Hepatocyte (in vitro differentiated cells): ENCODE data around the gene UPK1B. TPM values are rescaled to one million over a fixed set of nuclear protein-coding genes. Genes with fewer than 3 reads are reported as not detected.

Source experiments
- DNase-seq: peaks from one replicate; pipeline ENCODE4 v3.0.0-alpha.2; 2016; ENCODE audit warnings: low spot score
- H2AFZ ChIP-seq: fragments of 200-600 bp; sonication (generic); 2 replicates; pipeline ENCODE4 v1.6.0; 2016; ENCODE audit warnings: antibody characterized with exemption, mild to moderate bottlenecking
- H3K27ac ChIP-seq: fragments of 200-600 bp; sonication (generic); 2 replicates; pipeline ENCODE4 v1.5.1; 2016; ENCODE audit warnings: mild to moderate bottlenecking
- H3K27me3 ChIP-seq: fragments of 200-600 bp; sonication (generic); 2 replicates; pipeline ENCODE4 v1.6.1; 2016
- H3K36me3 ChIP-seq: fragments of 200-600 bp; sonication (generic); replicated peaks from 2 replicates; pipeline ENCODE4 v1.5.1; 2016; ENCODE audit warnings: low read depth; ENCODE audit not compliant: insufficient read depth
- H3K4me1 ChIP-seq: fragments of 200-600 bp; sonication (generic); 2 replicates; pipeline ENCODE4 v1.5.1; 2016; ENCODE audit warnings: mild to moderate bottlenecking, moderate library complexity; ENCODE audit not compliant: insufficient read depth
- H3K4me2 ChIP-seq: fragments of 200-600 bp; sonication (generic); 2 replicates; pipeline ENCODE4 v1.6.0; 2016
- H3K4me3 ChIP-seq: fragments of 200-600 bp; sonication (generic); 2 replicates; pipeline ENCODE4 v1.5.1; 2016; ENCODE audit warnings: mild to moderate bottlenecking
- H3K79me2 ChIP-seq: fragments of 200-600 bp; sonication (generic); 2 replicates; pipeline ENCODE4 v1.6.0; 2017; ENCODE audit warnings: mild to moderate bottlenecking
- H3K9me2 ChIP-seq: fragments of 200-600 bp; sonication (generic); replicated peaks from 2 replicates; pipeline ENCODE4 v1.6.0; 2017; ENCODE audit warnings: mild to moderate bottlenecking; ENCODE audit not compliant: insufficient read depth
- H3K9me3 ChIP-seq: fragments of 200-600 bp; sonication (generic); 2 replicates; pipeline ENCODE4 v1.5.1; 2016; ENCODE audit warnings: low read depth, mild to moderate bottlenecking
- H4K20me1 ChIP-seq: fragments of 200-600 bp; sonication (generic); 2 replicates; pipeline ENCODE4 v1.6.0; 2016; ENCODE audit warnings: mild to moderate bottlenecking; ENCODE audit not compliant: insufficient read depth, poor library complexity, severe bottlenecking
- EZH2 ChIP-seq: fragments of 200-600 bp; sonication (generic); IDR thresholded peaks from 2 replicates; pipeline ENCODE4 v1.6.1; 2016; ENCODE audit warnings: antibody characterized with exemption, mild to moderate bottlenecking, borderline replicate concordance
- EZH2phosphoT487 ChIP-seq: fragments of 200-600 bp; sonication (generic); IDR thresholded peaks from one replicate; pipeline ENCODE4 v1.6.1; 2018; ENCODE audit warnings: antibody characterized with exemption, mild to moderate bottlenecking, low read depth, moderate library complexity; ENCODE audit not compliant: unreplicated experiment, severe bottlenecking
- WGBS: methylation state at CpG from one replicate; pipeline ENCODE4 v1.1.6; 2016; ENCODE audit warnings: low lambda C conversion rate; ENCODE audit errors: missing lambda C conversion rate; 5-methylcytosine and 5-hydroxymethylcytosine counted together
- polyA plus RNA-seq: library from polyadenylated mRNA; unstranded; fragments of >200 nt; fragmentation: Nextera tagmentation; extraction: Ambion mirVana; gene quantifications from 2 replicates; pipeline ENCODE4 v1.2.1, GENCODE V29; 2016
- total RNA-seq: library from RNA; depleted of rRNA; stranded (reverse); fragments of >200 nt; gene quantifications from 2 replicates; pipeline ENCODE4 v1.2.3, GENCODE V29; 2014
- TF ChIP-seq, protein P1 (sequence below): fragments of 200-600 bp; sonication (generic); IDR thresholded peaks from 2 replicates; pipeline ENCODE4 v1.5.1; 2016; ENCODE audit warnings: antibody characterized with exemption, mild to moderate bottlenecking; ENCODE audit not compliant: poor library complexity

The UPK1B gene
- total and polyA plus RNA-seq, 2 experiments from 2014 or later, result 9.0 to 17.3 TPM

DNA sequence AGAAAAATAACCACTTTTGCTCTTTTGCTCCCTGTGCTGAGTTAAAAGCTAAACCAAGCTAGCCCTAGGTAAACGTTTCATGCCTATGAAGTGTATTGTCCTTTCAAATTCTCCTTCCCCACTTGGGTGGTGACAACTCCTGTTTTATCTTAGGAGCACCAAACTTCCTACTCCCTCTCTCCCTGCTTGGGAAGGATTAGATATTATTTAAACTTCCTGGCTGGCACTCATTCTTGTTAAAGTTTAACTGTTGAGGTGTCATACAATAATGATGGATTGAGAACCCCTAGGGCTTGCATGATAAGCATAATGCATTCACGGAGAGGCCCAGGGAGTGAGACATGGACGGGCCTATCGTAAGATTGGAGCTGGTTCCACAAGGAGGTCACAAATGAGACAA is 37.8 kb downstream of the UPK1B start:
- DNase-seq, result peak; percentile 35
- Histone ChIP-seq H4K20me1 (no peaks in the 10 kb centered on the region), H3K4me3 (no peak overlapping the region), H3K4me2 (no peak overlapping the region), H3K27me3 (no peaks in the 10 kb centered on the region), H3K9me3 (no peaks in the 10 kb centered on the region), H3K27ac (peak overlapping the region; percentile 66), H3K36me3 (no peaks in the 10 kb centered on the region), H3K9me2 (no peaks in the 10 kb centered on the region), H3K79me2 (no peaks in the 10 kb centered on the region), H2AFZ (no peak overlapping the region), H3K4me1 (peaks cover 13% of the 10 kb centered on the region)
- TF ChIP-seq, protein P1, sequence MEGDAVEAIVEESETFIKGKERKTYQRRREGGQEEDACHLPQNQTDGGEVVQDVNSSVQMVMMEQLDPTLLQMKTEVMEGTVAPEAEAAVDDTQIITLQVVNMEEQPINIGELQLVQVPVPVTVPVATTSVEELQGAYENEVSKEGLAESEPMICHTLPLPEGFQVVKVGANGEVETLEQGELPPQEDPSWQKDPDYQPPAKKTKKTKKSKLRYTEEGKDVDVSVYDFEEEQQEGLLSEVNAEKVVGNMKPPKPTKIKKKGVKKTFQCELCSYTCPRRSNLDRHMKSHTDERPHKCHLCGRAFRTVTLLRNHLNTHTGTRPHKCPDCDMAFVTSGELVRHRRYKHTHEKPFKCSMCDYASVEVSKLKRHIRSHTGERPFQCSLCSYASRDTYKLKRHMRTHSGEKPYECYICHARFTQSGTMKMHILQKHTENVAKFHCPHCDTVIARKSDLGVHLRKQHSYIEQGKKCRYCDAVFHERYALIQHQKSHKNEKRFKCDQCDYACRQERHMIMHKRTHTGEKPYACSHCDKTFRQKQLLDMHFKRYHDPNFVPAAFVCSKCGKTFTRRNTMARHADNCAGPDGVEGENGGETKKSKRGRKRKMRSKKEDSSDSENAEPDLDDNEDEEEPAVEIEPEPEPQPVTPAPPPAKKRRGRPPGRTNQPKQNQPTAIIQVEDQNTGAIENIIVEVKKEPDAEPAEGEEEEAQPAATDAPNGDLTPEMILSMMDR, result no peak
- TF ChIP-seq EZH2, result no peak
- no peak for TF ChIP-seq EZH2phosphoT487
- WGBS, result 30% methylated on average over 4 of the region's 4 CpGs

DNA sequence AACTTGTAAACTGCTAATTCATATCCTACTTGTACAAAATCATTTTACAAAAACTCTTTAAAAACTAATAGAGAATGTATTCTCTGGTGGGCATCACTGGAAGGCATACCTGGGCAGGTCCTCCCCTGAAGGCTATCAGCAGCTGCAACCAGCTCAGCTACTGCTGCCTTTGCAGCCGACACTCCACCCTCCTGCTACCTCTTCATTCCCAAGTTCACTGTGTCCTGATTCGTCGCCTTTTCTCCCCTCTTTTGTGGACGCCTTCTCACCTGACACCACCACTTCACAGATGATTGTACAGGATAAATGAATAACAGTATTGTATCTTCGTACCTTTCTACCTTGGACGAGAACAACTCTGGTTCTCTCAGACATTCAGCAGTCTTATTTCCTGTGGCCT is 38.4 kb downstream of the UPK1B start:
- no peak for TF ChIP-seq EZH2phosphoT487
- TF ChIP-seq, protein P1, result no peak
- no peak for TF ChIP-seq EZH2
- no peaks in the 10 kb centered on the region for H4K20me1 ChIP-seq
- 77% methylated on average over 6 of the region's 6 CpGs for WGBS
- no peak overlapping the region for H3K4me2 ChIP-seq
- no peaks in the 10 kb centered on the region for H3K27me3 ChIP-seq
- peak overlapping the region; percentile 62 for H3K27ac ChIP-seq
- no peak for DNase-seq
- no peak overlapping the region for H2AFZ ChIP-seq
- no peaks in the 10 kb centered on the region for H3K9me2 ChIP-seq
- no peaks in the 10 kb centered on the region for H3K36me3 ChIP-seq
- no peaks in the 10 kb centered on the region for H3K79me2 ChIP-seq
- no peak overlapping the region for H3K4me3 ChIP-seq
- H3K9me3 ChIP-seq, result no peaks in the 10 kb centered on the region
- H3K4me1 ChIP-seq, result peaks cover 10% of the 10 kb centered on the region

DNA sequence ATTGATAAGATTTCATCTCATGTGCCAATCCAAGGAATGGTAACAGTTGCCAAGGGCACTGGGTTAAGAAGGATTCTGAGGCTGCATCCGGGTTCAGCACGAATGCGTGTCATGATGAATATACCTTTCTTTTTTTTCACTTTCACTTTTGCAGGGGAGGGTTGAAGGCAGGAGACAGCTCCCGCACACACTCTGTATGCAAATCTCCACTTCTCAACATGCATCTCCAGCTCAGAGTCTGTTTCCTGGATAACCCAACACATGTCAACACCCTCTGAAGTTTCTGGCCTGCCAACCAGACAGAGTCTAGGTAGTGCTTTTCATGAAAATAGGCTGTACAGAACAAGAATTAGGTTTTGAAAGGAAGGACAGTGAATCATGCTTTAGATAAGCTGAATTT is 45.7 kb downstream of the UPK1B start:
- H3K27me3 ChIP-seq, result no peaks in the 10 kb centered on the region
- H3K4me2 ChIP-seq, result no peak overlapping the region
- no peak for DNase-seq
- TF ChIP-seq, protein P1, result no peak
- TF ChIP-seq EZH2phosphoT487 (no peak), EZH2 (no peak)
- H4K20me1 ChIP-seq, result no peaks in the 10 kb centered on the region
- H3K9me3 ChIP-seq, result no peaks in the 10 kb centered on the region
- 100% methylated on average over 4 of the region's 4 CpGs for WGBS
- H3K36me3 ChIP-seq, result peaks cover 3% of the 10 kb centered on the region
- H3K79me2 ChIP-seq, result peaks cover 13% of the 10 kb centered on the region
- H2AFZ ChIP-seq, result no peak overlapping the region
- H3K4me1 ChIP-seq, result peaks cover 8% of the 10 kb centered on the region
- H3K9me2 ChIP-seq, result no peaks in the 10 kb centered on the region
- H3K4me3 ChIP-seq, result no peak overlapping the region
- no peak overlapping the region for H3K27ac ChIP-seq

DNA sequence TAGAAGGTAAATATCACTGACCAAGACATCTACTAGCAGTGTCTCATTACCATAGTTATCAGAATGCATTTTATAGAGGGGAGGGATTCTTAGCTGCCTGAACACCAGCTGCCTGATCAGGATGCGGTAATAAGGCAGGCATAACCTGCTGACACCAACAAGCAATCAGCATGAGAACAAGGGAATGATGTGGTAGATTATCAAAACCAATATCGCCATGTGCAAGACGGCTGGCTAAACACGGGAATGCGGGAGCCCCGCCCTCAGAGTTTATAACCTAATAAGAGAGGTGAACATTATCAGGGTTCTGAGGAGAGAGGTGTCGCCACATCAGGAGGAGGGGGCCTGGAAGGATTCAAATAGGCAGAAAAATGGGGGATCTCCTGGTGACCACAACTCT is 46.8 kb downstream of the UPK1B start:
- H3K9me2 ChIP-seq, result no peaks in the 10 kb centered on the region
- H3K27ac ChIP-seq, result no peak overlapping the region
- H2AFZ ChIP-seq, result no peak overlapping the region
- peaks cover 3% of the 10 kb centered on the region for H3K36me3 ChIP-seq
- no peaks in the 10 kb centered on the region for H4K20me1 ChIP-seq
- no peak for DNase-seq
- H3K4me2 ChIP-seq, result no peak overlapping the region
- H3K79me2 ChIP-seq, result peaks cover 14% of the 10 kb centered on the region
- WGBS, result 83% methylated on average over 7 of the region's 7 CpGs
- H3K4me1 ChIP-seq, result peaks cover 8% of the 10 kb centered on the region
- H3K9me3 ChIP-seq, result no peaks in the 10 kb centered on the region
- no peaks in the 10 kb centered on the region for H3K27me3 ChIP-seq
- TF ChIP-seq EZH2phosphoT487, result no peak
- TF ChIP-seq, protein P1, result no peak
- TF ChIP-seq EZH2, result no peak
- H3K4me3 ChIP-seq, result no peak overlapping the region
